SK-N-MC (cell line): Measurements from ENCODE around the gene CYTH1.

Experiments used
- EZH2 ChIP-seq: fragments of 200-600 bp; sonication (generic); IDR thresholded peaks from one replicate; pipeline ENCODE4 v1.6.1; 2017; ENCODE audit warnings: antibody characterized with exemption
- FOXP2 ChIP-seq: optimal IDR thresholded peaks from 2 replicates; pipeline ENCODE3; 2011; ENCODE audit warnings: mild to moderate bottlenecking, moderate library complexity; ENCODE audit not compliant: insufficient read depth; ENCODE audit errors: extremely low read length, control extremely low read depth
- POLR2AphosphoS5 ChIP-seq: IDR thresholded peaks from 2 replicates; pipeline ENCODE4 v1.6.1; 2012; ENCODE audit warnings: mild to moderate bottlenecking, low read depth, low read length, borderline replicate concordance

DNA sequence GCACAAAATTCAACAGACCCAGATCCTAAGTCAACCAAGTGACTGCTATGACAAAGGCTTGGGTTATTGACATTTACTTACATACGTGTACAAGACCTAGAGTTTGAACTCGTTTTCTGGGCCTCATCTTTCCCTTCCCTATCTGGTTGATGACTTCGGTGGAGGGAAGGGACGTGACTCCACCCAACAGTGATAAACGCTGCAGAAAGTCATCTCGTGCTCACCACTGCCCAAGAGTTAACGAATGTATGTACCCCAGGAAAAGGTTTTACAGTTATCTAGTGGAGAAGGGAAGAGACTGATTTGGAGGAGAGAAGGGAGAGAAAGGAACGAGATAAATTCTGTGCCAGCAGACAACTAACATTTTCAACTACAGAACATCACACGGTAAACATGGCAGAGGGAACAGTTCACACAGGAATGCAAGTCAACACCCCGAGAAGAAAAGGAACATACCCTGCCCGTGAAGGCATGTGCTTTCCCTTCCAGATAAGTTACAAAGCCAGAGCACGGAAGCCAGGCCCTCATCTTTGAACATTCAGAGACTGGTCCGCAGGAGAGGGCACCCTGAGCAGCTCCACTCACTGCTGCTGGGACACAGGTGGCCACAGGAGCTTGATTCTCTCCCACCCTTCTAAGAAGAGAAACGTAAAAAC, 13.9 kb upstream of the CYTH1 start:
- TF ChIP-seq POLR2AphosphoS5 (no peak), EZH2 (no peak), FOXP2 (no peak)
